Body of pancreas (tissue), 4 donors: ENCODE results near the gene PLEKHB1.

Source experiments
- POLR2A ChIP-seq, 3 donors: fragments of 450-650 bp; IDR thresholded peaks; one replicate each; pipeline ENCODE4 v1.6.1; 2016; ENCODE audit warnings: antibody characterized with exemption in 3 of 3, mild to moderate bottlenecking in 2 of 3
- TF ChIP-seq, protein P1 (sequence below), 7 experiments: fragments of 450-650 bp in 4 of 7; fragments of 200-600 bp in 3 of 7; sonication (generic) in 3 of 7; IDR thresholded peaks; one replicate each; pipeline ENCODE4 v1.5.1; 2016 to 2019; ENCODE audit warnings: antibody characterized with exemption in 7 of 7

DNA sequence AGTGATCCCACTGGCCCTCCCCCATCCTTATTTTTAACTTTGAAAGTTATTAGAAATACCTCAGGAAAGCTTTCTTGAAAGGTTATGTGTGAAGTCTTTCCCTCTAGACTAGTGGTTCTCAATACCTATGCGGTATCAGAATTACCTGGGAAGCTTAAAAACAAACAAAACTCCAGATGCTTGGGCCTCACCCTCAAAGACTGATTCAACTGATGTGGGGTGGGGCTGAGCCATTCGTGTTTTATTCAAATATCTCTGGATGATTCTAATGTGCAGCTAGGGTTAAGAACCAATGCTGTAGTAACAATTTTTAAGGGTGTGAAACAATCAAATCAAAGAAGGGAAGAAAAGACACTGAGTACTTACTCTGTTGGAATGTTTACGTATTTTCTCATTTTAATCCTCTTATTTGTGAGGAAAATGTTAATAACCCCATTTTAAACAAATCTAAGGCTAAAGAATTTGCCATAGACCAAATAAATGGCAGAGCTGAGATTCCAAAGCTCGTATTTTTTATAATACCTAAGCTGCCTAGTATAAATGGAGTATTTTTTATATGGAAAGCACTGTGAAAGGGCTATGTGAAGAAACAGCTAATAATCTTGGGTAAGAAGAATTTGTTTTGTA, 47.6 kb downstream of the PLEKHB1 start:
- TF ChIP-seq, protein P1, sequence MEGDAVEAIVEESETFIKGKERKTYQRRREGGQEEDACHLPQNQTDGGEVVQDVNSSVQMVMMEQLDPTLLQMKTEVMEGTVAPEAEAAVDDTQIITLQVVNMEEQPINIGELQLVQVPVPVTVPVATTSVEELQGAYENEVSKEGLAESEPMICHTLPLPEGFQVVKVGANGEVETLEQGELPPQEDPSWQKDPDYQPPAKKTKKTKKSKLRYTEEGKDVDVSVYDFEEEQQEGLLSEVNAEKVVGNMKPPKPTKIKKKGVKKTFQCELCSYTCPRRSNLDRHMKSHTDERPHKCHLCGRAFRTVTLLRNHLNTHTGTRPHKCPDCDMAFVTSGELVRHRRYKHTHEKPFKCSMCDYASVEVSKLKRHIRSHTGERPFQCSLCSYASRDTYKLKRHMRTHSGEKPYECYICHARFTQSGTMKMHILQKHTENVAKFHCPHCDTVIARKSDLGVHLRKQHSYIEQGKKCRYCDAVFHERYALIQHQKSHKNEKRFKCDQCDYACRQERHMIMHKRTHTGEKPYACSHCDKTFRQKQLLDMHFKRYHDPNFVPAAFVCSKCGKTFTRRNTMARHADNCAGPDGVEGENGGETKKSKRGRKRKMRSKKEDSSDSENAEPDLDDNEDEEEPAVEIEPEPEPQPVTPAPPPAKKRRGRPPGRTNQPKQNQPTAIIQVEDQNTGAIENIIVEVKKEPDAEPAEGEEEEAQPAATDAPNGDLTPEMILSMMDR (IDR thresholded peaks at IDR 0.05), result no peak
- TF ChIP-seq POLR2A (IDR thresholded peaks at IDR 0.05), result no peak
